ENCODE measurements around the gene EBF3.
"Not testable (repeated sequence)": the region's sequence is repeated elsewhere in the genome, so short reads cannot be mapped to it uniquely, and the experiment has no call there.

EBF3 gene

GRCh38 chr10:129929343-129930292 lies 34.5 kb downstream of the EBF3 start:
- DNase-seq (ENCODE audit: low read depth in 2 of 2): no peak

DNA sequence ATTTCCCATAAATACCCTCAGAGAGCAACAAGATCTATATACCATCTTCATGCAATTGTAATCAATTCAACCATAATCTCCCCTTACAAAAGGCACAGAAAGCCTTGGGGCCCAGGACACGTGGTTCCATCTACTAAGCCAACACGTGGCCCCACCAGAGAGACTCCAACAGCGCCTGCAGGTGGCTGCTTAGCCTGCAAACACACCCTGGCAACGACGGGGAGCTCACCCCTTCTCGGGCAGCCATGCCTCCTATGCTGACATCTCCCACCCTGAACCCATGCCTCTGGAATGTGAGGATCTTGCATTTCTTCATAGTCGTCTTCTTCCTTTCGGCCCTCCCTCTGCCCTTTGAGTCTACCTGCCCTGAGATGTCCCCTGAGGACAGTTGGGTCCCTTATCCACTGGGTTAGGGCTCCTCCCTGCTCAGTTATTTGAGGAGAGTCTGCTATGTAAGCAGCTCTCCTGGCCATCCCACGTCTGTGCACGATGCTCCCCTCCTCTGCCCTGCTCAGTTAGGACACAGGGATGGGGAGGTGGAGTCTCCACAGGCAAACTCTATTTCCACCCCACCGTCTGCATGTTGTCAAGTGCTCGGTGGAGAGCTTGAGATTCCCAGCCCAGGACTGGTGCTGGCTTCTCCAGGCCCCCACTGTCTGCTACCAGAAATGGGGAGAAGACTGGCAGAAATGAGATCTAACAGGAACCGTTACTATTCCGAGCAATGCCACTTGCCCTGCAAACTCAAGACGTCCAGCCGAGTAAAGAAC lies 36.5 kb downstream of the EBF3 start:
- no peak for DNase-seq (ENCODE audit: low read depth in 2 of 2)

DNA sequence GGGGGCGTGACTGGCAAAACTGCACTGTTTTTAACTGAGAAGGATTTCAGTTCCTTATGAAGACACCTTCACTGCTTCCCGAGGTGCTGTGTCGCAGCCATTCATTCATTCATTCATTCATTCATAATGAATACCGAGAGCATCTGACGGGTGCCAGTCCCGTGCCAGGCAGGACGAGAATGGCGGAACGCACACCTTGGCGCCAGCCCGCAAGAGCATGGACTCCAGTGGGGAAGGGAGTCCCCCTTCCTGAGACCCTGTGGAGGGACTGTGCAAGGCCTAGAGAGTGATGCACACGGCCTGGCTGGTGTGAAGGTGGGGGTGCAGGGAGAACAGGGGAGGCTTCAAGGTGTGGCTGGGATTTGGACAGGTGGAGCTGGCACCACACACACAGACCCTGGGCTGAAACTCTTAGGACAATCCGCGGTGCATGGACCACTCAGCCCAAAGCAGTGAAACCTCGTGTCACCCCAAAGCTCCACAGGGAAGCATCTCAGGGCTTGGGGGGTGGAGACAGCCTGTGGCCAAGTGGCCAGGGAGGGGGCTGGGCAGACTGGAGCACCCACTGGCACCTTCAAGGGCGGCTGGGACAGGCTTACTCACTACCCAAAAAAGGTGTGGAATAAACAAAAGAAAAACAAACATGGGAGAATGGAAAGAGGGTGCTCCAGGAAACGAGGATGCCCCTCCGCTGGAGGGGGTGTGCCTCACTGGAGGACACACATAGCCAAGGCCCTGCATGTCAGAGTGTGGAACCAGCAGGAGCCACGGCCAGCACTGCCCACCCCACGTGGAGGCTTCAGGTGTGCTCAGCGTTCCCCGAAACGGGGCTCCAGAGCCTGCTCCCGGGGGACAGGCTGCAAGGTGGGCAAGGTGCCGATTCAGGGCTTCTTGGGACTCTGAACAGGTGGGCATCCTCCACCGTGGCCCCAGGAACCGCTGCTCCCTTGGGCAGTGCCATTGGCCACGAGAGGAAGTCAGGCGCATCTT lies 37.7 kb downstream of the EBF3 start:
- no peak for DNase-seq (ENCODE audit: low read depth in 2 of 2)

GRCh38 chr10:129924375-129925085 lies 39.5 kb downstream of the EBF3 start:
- DNase-seq (ENCODE audit: low read depth in 2 of 2): no peak

GRCh38 chr10:129922598-129923123 lies 41.4 kb downstream of the EBF3 start:
- no peak for DNase-seq (ENCODE audit: low read depth in 2 of 2)

- DNase-seq (ENCODE audit: low read depth in 2 of 2): no peak
These were observed 42.1 kb downstream of the EBF3 start for GRCh38 chr10:129921801-129922597.

- DNase-seq (ENCODE audit: low read depth in 2 of 2): no peak
These were observed 42.9 kb downstream of the EBF3 start for GRCh38 chr10:129921065-129921670.

DNA sequence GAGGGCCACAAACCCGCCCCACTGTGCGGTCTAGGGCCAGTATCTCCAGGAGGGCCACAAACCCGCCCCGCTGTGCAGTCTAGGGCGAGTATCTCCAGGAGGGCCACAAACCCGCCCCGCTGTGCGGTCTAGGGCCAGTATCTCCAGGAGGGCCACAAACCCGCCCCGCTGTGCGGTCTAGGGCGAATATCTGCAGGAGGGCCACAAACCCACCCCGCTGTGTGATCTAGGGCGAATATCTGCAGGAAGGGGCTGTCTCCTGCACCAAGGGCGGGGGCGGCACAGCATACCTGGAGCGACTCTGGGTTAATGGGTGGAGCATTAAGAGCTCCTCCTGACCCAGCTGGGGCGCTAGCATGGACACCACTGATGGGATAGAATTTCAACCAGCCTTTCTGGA lies 43.9 kb downstream of the EBF3 start:
- DNase-seq (ENCODE audit: low read depth in 2 of 2): not testable (repeated sequence)

DNA sequence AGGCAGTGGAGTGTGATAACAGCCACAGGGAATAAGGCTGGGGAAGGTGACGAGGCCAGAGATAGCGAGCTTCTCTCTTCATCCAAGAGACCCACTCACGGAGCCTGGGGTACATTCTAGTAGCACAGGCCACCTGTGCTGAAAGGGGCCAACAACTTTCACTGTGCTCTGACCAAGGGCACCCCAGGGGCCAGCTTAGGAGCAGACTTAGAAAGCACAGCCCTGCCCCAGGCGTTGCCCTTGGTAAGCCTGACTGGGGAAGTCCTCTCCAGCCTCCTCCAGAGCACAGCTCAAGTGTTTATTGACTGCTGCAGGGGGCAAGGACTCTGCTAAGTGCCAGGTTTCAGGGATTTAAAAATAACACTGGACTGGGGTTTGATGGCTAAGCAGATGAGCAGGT lies 44.7 kb downstream of the EBF3 start:
- no peak for DNase-seq (ENCODE audit: low read depth in 2 of 2)

GRCh38 chr10:129918836-129919235 lies 45.2 kb downstream of the EBF3 start:
- no peak for DNase-seq (ENCODE audit: low read depth in 2 of 2)

DNA sequence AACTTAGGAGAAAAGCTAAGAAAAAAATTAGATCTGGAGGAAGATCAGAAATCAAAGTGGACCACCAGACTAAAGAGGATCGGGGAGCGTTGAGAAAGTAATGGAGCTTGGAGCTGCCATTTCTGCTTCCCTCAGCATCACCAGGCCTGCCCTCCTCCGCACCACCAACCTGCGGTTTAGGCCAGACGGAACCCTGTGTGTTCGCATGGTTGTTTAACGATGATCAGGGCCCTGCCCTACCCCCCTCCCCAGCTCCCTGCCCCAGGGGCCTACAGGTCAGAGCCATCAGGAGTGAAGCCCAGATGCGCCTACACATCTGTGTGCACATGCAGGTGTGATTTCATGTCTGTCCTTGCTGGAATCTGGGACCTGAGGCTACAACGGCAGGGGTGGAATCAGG lies 45.7 kb downstream of the EBF3 start:
- no peak for DNase-seq (ENCODE audit: low read depth in 2 of 2)

DNA sequence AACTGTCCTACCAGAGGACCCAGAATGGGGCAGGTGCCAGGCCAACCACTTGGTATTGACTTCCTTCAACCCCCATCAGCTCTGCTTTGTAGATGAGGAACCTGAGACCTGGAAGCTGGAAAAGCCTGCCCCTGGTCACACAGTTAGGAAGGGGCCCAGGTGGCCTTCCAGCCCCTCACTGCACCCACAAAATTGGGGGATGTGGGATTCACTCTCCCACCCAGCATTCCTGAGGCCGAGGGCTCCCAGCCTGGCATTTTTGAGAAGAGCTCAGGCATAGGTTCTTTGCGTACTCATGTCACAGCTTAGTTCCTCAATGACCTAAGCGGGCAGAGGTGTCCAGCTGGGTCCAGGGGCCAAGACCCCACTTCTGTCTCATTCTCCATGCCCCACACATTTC lies 46.1 kb downstream of the EBF3 start:
- no peak for DNase-seq (ENCODE audit: low read depth in 2 of 2)

GRCh38 chr10:129916506-129916995 lies 47.5 kb downstream of the EBF3 start:
- no peak for DNase-seq (ENCODE audit: low read depth in 2 of 2)

- DNase-seq (ENCODE audit: low read depth in 2 of 2): no peak
These were observed 48.3 kb downstream of the EBF3 start for GRCh38 chr10:129915526-129916378.

- DNase-seq (ENCODE audit: low read depth in 2 of 2): no peak
These were observed 49.1 kb downstream of the EBF3 start for GRCh38 chr10:129914960-129915359.

GRCh38 chr10:129914153-129914855 lies 49.8 kb downstream of the EBF3 start:
- no peak for DNase-seq (ENCODE audit: low read depth in 2 of 2)

- DNase-seq (ENCODE audit: low read depth in 2 of 2): no peak
These were observed 50.9 kb downstream of the EBF3 start for GRCh38 chr10:129912986-129913695.

Measured in fibroblast of skin of left quadriceps (primary cell).